Brain microvascular endothelial cell (primary cell): ENCODE measurements around the gene NANOG.
"Not testable (repeated sequence)": the region's sequence is repeated elsewhere in the genome, so short reads cannot be mapped to it uniquely, and the experiment has no call there.

Experiments
- DNase-seq: peaks from one replicate; pipeline ENCODE4 v3.0.0-alpha.2; 2020
- H3K27ac ChIP-seq: fragments of 250-450 bp; sonication (Bioruptor Pico); 2 replicates; pipeline ENCODE4 v1.5.1; 2020; ENCODE audit warnings: mild to moderate bottlenecking, moderate library complexity
- H3K27me3 ChIP-seq: fragments of 250-450 bp; sonication (Bioruptor Pico); replicated peaks from 2 replicates; pipeline ENCODE4 v1.5.1; 2020; ENCODE audit warnings: mild to moderate bottlenecking
- H3K36me3 ChIP-seq: fragments of 250-450 bp; sonication (Bioruptor Pico); replicated peaks from 2 replicates; pipeline ENCODE4 v1.5.1; 2020; ENCODE audit warnings: mild to moderate bottlenecking
- H3K4me3 ChIP-seq: 2 replicates; pipeline ENCODE4 v1.5.1; 2011; ENCODE audit warnings: low read depth, mild to moderate bottlenecking, control low read depth, low read length, moderate library complexity
- CTCF ChIP-seq: IDR thresholded peaks from 2 replicates; pipeline ENCODE4 v1.5.1; 2011; ENCODE audit warnings: low read depth, mild to moderate bottlenecking, moderate library complexity, low read length, control low read depth, inconsistent platforms; ENCODE audit errors: missing control alignments
- in situ Hi-C: cut with HindIII; loops from 2 replicates; pipeline ENCODE4 v1.10.0; 2017; ENCODE audit warnings: low sequenced_read_pairs, low pct_ligation_motif_present

NANOG gene

GRCh38 chr12:7756993-7757392 is 32.2 kb upstream of the NANOG start:
- in situ Hi-C loops = no loop called here
- TF ChIP-seq CTCF = no peak
- H3K27me3 ChIP-seq = no peaks in the 10 kb centered on the region

GRCh38 chr12:7758766-7759140 is 30.4 kb upstream of the NANOG start:
- DNase-seq = no peak
- no peak overlapping the region for H3K4me3 ChIP-seq
- H3K27ac ChIP-seq = no peak overlapping the region
- H3K27me3 ChIP-seq = no peaks in the 10 kb centered on the region
- no peak for TF ChIP-seq CTCF
- H3K36me3 ChIP-seq = no peaks in the 10 kb centered on the region
- in situ Hi-C loops = no loop called here

More at GRCh38 chr12:7756993-7757392, 32.2 kb upstream of the NANOG start:
- H3K4me3 ChIP-seq = no peak overlapping the region
- no peak for DNase-seq
- no peak overlapping the region for H3K27ac ChIP-seq
- no peaks in the 10 kb centered on the region for H3K36me3 ChIP-seq

- H3K36me3 ChIP-seq = no peaks in the 10 kb centered on the region
- TF ChIP-seq CTCF = no peak
- no peaks in the 10 kb centered on the region for H3K27me3 ChIP-seq
- no peak overlapping the region for H3K4me3 ChIP-seq
- no peak overlapping the region for H3K27ac ChIP-seq
- in situ Hi-C loops = no loop called here
- DNase-seq = no peak
Observed at GRCh38 chr12:7769999-7770398, 19.2 kb upstream of the NANOG start.

GRCh38 chr12:7781274-7781673 is 7.9 kb upstream of the NANOG start:
- in situ Hi-C loops = no loop called here
- Histone ChIP-seq H3K4me3 (no peak overlapping the region), H3K27me3 (no peaks in the 10 kb centered on the region), H3K36me3 (no peaks in the 10 kb centered on the region), H3K27ac (no peak overlapping the region)
- DNase-seq = no peak
- no peak for TF ChIP-seq CTCF

GRCh38 chr12:7782055-7782454 is 7.1 kb upstream of the NANOG start:
- in situ Hi-C loops = no loop called here
- Histone ChIP-seq H3K27ac (no peak overlapping the region), H3K27me3 (no peaks in the 10 kb centered on the region), H3K4me3 (no peak overlapping the region), H3K36me3 (no peaks in the 10 kb centered on the region)
- no peak for DNase-seq
- no peak for TF ChIP-seq CTCF

- H3K4me3 ChIP-seq, DNase-seq, in situ Hi-C loops, H3K36me3 ChIP-seq, H3K27me3 ChIP-seq, H3K27ac ChIP-seq: not testable (repeated sequence)
Observed at GRCh38 chr12:7783433-7783832, 5.8 kb upstream of the NANOG start.
